AG04450 (cell line): ENCODE measurements around the gene MMP2. TPM values are rescaled to one million over a fixed set of nuclear protein-coding genes. Genes with fewer than 3 reads are reported as not detected.

Source experiments
- CTCF ChIA-PET: fragments of 300-600, 350-600 bp; formaldehyde crosslinking; extraction: SDS; loops from one replicate; lab custom pipeline; 2022; ENCODE audit warnings: antibody characterized with exemption, inconsistent platforms; lab: Charles Lee
- POLR2A ChIA-PET: fragments of 350-600 bp; formaldehyde crosslinking; extraction: SDS; loops from one replicate; lab custom pipeline; 2021; ENCODE audit warnings: antibody characterized with exemption, inconsistent platforms; lab: Yijun Ruan, JAX
- DNase-seq: peaks from one replicate; pipeline ENCODE4 v3.0.0-alpha.2; 2011; ENCODE audit warnings: low read depth, low spot score
- H3K27ac ChIP-seq: one replicate; pipeline ENCODE4 v1.5.1; 2012; ENCODE audit warnings: low read depth, low read length, control low read depth
- H3K27me3 ChIP-seq: one replicate; pipeline ENCODE4 v1.6.0; 2012; ENCODE audit warnings: low read length; ENCODE audit not compliant: control insufficient read depth, insufficient read depth
- H3K4me3 ChIP-seq: 2 replicates; pipeline ENCODE4 v1.5.1; 2011; ENCODE audit warnings: mild to moderate bottlenecking, low read depth, low read length, control low read depth
- H3K9me3 ChIP-seq: 2 replicates; pipeline ENCODE4 v1.5.1; 2012; ENCODE audit warnings: low read length; ENCODE audit not compliant: control insufficient read depth, insufficient read depth
- polyA plus RNA-seq: library from polyadenylated mRNA; depleted of rRNA; stranded (reverse); fragments of >200 nt; gene quantifications from 2 replicates; pipeline ENCODE4 v1.2.3, GENCODE V29; 2011
- TF ChIP-seq, protein P1 (sequence below): IDR thresholded peaks from 2 replicates; pipeline ENCODE4 v1.5.1; 2011; ENCODE audit warnings: low read depth, low read length, control low read depth, inconsistent platforms

The MMP2 gene
- polyA plus RNA-seq, 1 experiment, result 1,281 TPM

DNA sequence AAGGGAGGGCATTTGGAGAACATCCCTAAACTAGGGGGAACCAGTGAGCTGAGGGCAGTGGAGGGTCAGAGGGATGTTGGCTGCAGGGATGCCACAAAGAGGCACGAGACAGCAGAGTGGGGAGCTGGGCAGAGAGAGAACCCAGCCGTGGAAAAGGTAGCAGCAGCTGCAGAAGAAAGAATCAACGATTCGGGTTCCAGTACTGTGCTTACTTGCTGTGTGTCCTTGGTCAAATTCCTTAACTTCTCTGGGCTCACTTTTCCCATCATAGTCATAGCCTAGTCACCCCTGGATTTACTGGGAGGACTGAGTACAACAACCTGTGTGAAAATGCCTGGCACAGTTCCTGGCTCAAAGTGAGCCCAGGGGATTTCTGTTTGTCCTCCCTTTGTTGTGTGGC is 12.8 kb upstream of the MMP2 start:
- Histone ChIP-seq H3K9me3 (no peaks in the 10 kb centered on the region), H3K27ac (no peak overlapping the region), H3K27me3 (no peaks in the 10 kb centered on the region), H3K4me3 (no peak overlapping the region)
- DNase-seq, result no peak
- CTCF ChIA-PET, result interaction anchor here (0.6 to 12.0 kb wide), 14 partner anchors 35 to 1567 kb away, joined by 3 to 542 read pairs (median 4); no protein-coding TSS in a partner anchor
- POLR2A ChIA-PET, result no interaction called here
- TF ChIP-seq, protein P1, sequence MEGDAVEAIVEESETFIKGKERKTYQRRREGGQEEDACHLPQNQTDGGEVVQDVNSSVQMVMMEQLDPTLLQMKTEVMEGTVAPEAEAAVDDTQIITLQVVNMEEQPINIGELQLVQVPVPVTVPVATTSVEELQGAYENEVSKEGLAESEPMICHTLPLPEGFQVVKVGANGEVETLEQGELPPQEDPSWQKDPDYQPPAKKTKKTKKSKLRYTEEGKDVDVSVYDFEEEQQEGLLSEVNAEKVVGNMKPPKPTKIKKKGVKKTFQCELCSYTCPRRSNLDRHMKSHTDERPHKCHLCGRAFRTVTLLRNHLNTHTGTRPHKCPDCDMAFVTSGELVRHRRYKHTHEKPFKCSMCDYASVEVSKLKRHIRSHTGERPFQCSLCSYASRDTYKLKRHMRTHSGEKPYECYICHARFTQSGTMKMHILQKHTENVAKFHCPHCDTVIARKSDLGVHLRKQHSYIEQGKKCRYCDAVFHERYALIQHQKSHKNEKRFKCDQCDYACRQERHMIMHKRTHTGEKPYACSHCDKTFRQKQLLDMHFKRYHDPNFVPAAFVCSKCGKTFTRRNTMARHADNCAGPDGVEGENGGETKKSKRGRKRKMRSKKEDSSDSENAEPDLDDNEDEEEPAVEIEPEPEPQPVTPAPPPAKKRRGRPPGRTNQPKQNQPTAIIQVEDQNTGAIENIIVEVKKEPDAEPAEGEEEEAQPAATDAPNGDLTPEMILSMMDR, result no peak

DNA sequence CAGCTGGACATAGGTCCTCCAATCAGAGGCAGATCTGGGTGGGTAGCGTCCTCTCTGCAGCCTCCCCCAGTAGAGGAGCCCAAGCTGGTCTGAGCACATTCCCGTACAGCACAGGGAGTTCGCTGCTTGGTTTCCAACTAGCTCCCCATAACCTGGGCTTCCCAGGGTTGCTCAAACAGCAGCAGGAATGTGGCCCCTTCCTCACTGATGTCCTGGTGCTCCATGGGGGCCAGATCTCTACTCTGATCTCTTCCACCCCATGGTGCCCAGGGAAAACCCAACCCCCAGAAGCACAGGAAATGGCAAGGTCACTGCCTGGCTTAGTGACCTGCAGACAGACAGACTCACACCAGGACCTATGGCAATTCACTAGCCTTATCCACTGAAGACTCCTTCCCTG is 11.1 kb upstream of the MMP2 start:
- TF ChIP-seq, protein P1, result no peak
- ChIA-PET POLR2A (no interaction called here), CTCF (interaction anchor here (0.8 to 12.0 kb wide), 5 partner anchors 33 to 1918 kb away, joined by 3 to 542 read pairs (median 5); no protein-coding TSS in a partner anchor)
- Histone ChIP-seq H3K27ac (no peak overlapping the region), H3K9me3 (no peaks in the 10 kb centered on the region), H3K4me3 (no peak overlapping the region), H3K27me3 (no peaks in the 10 kb centered on the region)
- DNase-seq, result no peak

DNA sequence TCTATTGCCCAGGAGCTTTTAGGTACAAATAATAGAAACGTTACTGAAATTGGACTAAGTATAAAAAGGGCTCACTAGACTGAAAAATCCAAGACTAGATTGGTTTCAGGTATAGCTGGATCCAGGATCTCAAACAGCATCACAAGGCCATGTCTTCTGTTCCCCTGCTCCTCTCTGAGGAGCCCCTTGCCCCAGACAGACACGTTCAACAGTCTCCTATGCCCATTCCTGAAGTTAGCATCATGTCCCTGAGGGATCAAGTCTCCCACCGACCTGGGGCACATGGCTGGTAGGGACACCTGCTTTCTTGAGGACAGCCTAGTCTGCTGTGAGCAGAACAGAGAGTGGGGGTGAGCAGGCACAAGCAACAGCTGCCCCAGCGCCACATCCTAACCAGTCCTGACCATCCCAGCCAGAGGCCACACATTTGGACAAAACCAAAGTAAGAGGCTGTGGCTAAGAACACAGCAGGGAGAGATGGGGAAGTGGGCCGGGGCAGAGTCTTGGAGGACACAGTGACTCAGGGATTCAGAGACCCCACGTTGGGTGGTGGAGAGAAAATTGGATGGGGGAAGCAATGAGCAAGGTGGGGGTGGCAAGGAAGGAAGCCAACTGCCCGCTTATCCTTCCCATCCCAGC is 10.5 kb upstream of the MMP2 start:
- H3K4me3 ChIP-seq, result no peak overlapping the region
- no peak overlapping the region for H3K27ac ChIP-seq
- no peaks in the 10 kb centered on the region for H3K27me3 ChIP-seq
- DNase-seq, result no peak
- POLR2A ChIA-PET, result no interaction called here
- TF ChIP-seq, protein P1, result no peak
- H3K9me3 ChIP-seq, result no peaks in the 10 kb centered on the region
- CTCF ChIA-PET, result interaction anchor here (0.5 to 12.0 kb wide), 6 partner anchors 33 to 374 kb away, joined by 3 to 542 read pairs (median 4); no protein-coding TSS in a partner anchor

DNA sequence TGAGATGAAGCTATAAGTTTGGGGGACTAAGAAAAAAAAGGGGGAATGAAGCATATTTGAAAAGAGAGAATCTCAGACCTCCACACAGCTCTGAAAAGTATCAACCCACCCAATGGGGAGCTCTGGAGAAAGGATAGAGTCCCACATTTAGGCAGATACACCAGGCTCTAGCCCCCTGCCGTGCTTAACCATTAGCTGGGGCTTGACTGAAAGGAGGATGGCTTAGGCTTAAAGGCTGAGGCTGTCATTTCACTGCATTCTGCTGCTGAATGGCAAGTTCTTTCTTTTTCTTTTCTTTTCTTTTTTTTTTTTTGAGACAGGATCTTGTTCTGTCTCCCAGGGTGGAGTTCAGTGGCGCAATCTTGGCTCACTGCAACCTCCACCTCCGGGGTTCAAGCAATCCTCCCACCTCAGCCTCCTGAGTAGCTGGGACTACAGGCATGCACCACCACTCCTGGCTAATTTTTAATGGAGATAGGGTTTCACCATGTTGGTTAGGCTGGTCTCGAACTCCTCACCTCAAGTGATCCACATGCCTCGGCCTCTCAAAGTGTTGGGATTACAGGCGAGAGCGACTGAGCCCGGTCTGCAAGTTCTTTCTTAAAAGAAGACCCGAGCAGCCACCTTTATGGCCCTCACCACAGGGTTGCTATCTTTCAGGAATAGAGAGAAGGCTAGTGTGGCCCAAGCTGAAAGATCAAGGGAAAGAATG is 9.0 kb upstream of the MMP2 start:
- Histone ChIP-seq H3K4me3 (no peak overlapping the region), H3K27ac (peak overlapping the region; percentile 50), H3K9me3 (no peaks in the 10 kb centered on the region), H3K27me3 (no peaks in the 10 kb centered on the region)
- TF ChIP-seq, protein P1, result no peak
- DNase-seq, result no peak
- CTCF ChIA-PET, result interaction anchor here (0.7 to 12.0 kb wide), 4 partner anchors 25 to 372 kb away, joined by 3 to 542 read pairs (median 3); no protein-coding TSS in a partner anchor
- POLR2A ChIA-PET, result interaction anchor here (1.1 kb wide), 1 partner anchor 17 kb away, joined by 3 read pairs; no protein-coding TSS in a partner anchor
